Measurements from ENCODE around the gene ATP13A4. TPM values are rescaled to one million over a fixed set of nuclear protein-coding genes. Genes with fewer than 3 reads are reported as not detected.
"Not testable (repeated sequence)": the region's sequence is repeated elsewhere in the genome, so short reads cannot be mapped to it uniquely, and the experiment has no call there.

Gene ATP13A4
- total and polyA plus RNA-seq, 4 donors: 0.23 to 2.7 (median 0.50) TPM

DNA sequence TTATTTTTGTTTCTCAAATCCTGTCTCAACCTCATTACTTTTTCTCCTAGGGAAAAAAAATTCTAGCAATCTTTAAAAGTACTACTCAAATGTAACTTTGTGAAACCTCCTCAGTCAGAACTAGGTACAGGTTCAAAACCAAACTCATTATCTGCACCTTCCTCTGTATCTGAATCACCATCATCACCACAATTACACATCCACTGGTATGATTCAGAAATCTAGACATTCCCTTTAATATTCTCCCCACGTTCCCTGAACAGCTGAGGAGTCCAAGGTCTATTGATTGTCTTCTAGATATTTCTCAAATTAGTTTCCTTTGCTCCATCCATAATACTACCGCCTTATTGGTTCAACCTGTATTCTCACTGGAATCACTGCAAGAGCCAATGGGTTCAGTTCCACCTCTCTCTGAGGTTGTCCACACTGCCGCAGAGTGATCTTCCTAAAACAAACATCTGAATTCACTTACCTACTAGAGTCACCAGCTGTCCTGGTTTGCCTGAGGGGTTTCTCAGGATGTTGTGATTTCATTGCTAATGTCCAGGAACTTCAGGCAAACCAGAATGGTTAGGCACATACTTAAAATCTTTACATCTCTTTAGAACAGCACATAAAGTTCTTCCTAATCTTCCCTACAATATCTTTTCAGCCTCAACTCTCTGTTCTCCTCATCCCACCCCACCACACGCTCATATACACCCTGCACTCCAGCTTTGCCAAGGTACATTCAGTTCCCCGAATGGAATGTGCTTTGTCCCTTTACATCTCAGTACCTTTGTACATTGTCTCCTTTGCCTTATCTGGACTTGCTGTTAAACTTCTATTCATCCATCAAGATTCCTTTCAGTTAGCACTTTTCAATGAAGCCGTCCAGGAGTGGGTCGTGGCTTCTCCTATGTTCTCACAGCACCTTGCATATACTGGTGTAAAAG is 24.2 kb downstream of the ATP13A4 start (continued):
- TF ChIP-seq, protein P1, sequence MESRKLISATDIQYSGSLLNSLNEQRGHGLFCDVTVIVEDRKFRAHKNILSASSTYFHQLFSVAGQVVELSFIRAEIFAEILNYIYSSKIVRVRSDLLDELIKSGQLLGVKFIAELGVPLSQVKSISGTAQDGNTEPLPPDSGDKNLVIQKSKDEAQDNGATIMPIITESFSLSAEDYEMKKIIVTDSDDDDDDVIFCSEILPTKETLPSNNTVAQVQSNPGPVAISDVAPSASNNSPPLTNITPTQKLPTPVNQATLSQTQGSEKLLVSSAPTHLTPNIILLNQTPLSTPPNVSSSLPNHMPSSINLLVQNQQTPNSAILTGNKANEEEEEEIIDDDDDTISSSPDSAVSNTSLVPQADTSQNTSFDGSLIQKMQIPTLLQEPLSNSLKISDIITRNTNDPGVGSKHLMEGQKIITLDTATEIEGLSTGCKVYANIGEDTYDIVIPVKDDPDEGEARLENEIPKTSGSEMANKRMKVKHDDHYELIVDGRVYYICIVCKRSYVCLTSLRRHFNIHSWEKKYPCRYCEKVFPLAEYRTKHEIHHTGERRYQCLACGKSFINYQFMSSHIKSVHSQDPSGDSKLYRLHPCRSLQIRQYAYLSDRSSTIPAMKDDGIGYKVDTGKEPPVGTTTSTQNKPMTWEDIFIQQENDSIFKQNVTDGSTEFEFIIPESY (IDR thresholded peaks at IDR 0.05): no peak
- TF ChIP-seq NR2F2 (IDR thresholded peaks at IDR 0.05): no peak
- TF ChIP-seq SP1 (IDR thresholded peaks at IDR 0.05): no peak
- no peak for TF ChIP-seq YY1 (IDR thresholded peaks at IDR 0.05)
- no peak for TF ChIP-seq HNF4A (conservative IDR thresholded peaks at IDR 0.05)
- TF ChIP-seq RXRA (IDR thresholded peaks at IDR 0.05): no peak
- no peak for TF ChIP-seq GABPA (IDR thresholded peaks at IDR 0.05 in 1 of 2, conservative IDR thresholded peaks at IDR 0.05 in 1 of 2)

DNA sequence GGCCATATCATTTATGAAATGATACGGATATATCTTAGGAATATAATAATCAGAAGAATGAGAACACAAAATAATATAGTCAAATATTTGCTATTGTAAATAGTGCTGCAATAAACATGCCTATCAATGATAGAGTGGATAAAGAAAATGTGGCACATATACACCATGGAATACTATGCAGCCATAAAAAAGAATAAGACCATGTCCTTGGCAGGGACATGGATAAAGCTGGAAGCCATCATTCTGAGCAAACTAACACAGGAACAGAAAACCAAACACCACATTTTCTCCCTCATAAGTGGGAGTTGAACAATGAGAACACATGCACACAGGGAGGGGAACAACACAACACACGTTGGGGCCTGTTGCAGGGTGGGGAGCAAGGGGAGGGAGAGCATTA is 28.6 kb downstream of the ATP13A4 start:
- H3K27me3 ChIP-seq (ENCODE audit: control insufficient read depth in 4 of 4, insufficient read depth in 4 of 4, low read length in 3 of 4); H3K36me3 ChIP-seq (ENCODE audit: control insufficient read depth in 4 of 4, insufficient read depth in 3 of 4, low read depth in 1 of 4, low read length in 3 of 4); H3K9ac ChIP-seq (ENCODE audit: low read depth in 1 of 2, low read length in 2 of 2); H3K4me3 ChIP-seq (ENCODE audit: low read depth in 1 of 3, low read length in 3 of 3); DNase-seq (ENCODE audit: low spot score); H3K4me1 ChIP-seq (ENCODE audit: control insufficient read depth in 4 of 4, insufficient read depth in 4 of 4, low read length in 3 of 4); H3K9me3 ChIP-seq (ENCODE audit: control insufficient read depth in 4 of 4, low read length in 3 of 4); H3K27ac ChIP-seq (ENCODE audit: low read depth in 1 of 2, low read length in 2 of 2): not testable (repeated sequence)
- 88% methylated on average over 2 of the region's 2 CpGs for WGBS

DNA sequence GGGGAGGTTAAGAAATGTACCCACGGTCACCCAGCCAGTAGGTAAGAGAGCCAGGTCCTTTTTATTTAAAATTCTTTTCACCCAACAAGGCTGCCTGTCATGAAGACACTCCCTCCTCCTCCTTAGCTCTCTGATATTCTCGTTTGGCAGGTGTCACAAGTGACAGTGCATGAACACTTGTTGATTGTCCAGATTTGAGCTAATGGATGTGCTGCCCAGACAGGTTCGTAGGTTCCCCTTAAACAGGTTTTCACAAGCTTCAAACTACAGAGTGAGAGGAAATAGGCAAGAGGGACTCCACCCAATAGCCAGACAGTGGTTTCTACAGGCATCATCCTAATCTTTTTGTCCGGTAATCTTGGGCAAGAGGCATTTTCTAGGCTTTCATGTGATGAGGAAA is 32.2 kb downstream of the ATP13A4 start:
- H3K4me1 ChIP-seq (ENCODE audit: control insufficient read depth in 4 of 4, insufficient read depth in 4 of 4, low read length in 3 of 4): no peaks in the 10 kb centered on the region
- no peaks in the 10 kb centered on the region for H3K36me3 ChIP-seq (ENCODE audit: control insufficient read depth in 4 of 4, insufficient read depth in 3 of 4, low read depth in 1 of 4, low read length in 3 of 4)
- TF ChIP-seq YY1 (IDR thresholded peaks at IDR 0.05): no peak
- no peak for TF ChIP-seq FOXA2 (IDR thresholded peaks at IDR 0.05)
- TF ChIP-seq, protein P2, sequence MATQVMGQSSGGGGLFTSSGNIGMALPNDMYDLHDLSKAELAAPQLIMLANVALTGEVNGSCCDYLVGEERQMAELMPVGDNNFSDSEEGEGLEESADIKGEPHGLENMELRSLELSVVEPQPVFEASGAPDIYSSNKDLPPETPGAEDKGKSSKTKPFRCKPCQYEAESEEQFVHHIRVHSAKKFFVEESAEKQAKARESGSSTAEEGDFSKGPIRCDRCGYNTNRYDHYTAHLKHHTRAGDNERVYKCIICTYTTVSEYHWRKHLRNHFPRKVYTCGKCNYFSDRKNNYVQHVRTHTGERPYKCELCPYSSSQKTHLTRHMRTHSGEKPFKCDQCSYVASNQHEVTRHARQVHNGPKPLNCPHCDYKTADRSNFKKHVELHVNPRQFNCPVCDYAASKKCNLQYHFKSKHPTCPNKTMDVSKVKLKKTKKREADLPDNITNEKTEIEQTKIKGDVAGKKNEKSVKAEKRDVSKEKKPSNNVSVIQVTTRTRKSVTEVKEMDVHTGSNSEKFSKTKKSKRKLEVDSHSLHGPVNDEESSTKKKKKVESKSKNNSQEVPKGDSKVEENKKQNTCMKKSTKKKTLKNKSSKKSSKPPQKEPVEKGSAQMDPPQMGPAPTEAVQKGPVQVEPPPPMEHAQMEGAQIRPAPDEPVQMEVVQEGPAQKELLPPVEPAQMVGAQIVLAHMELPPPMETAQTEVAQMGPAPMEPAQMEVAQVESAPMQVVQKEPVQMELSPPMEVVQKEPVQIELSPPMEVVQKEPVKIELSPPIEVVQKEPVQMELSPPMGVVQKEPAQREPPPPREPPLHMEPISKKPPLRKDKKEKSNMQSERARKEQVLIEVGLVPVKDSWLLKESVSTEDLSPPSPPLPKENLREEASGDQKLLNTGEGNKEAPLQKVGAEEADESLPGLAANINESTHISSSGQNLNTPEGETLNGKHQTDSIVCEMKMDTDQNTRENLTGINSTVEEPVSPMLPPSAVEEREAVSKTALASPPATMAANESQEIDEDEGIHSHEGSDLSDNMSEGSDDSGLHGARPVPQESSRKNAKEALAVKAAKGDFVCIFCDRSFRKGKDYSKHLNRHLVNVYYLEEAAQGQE (IDR thresholded peaks at IDR 0.05): no peak
- TF ChIP-seq TAF1 (conservative IDR thresholded peaks at IDR 0.05): no peak
- TF ChIP-seq RXRA (IDR thresholded peaks at IDR 0.05): no peak
- TF ChIP-seq HNF4G (IDR thresholded peaks at IDR 0.05): no peak
- TF ChIP-seq RAD21 (IDR thresholded peaks at IDR 0.05): no peak
- TF ChIP-seq, protein P3, sequence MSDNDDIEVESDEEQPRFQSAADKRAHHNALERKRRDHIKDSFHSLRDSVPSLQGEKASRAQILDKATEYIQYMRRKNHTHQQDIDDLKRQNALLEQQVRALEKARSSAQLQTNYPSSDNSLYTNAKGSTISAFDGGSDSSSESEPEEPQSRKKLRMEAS (IDR thresholded peaks at IDR 0.05): no peak
- TF ChIP-seq, protein P4, sequence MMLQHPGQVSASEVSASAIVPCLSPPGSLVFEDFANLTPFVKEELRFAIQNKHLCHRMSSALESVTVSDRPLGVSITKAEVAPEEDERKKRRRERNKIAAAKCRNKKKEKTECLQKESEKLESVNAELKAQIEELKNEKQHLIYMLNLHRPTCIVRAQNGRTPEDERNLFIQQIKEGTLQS (IDR thresholded peaks at IDR 0.05): no peak
- TF ChIP-seq, protein P1 (IDR thresholded peaks at IDR 0.05): no peak
- TF ChIP-seq EGR1 (IDR thresholded peaks at IDR 0.05; ENCODE audit: low read depth in 2 of 2): no peak
- no peak for TF ChIP-seq JUND (IDR thresholded peaks at IDR 0.05)
- TF ChIP-seq FOXA1 (IDR thresholded peaks at IDR 0.05): no peak
- TF ChIP-seq, protein P5, sequence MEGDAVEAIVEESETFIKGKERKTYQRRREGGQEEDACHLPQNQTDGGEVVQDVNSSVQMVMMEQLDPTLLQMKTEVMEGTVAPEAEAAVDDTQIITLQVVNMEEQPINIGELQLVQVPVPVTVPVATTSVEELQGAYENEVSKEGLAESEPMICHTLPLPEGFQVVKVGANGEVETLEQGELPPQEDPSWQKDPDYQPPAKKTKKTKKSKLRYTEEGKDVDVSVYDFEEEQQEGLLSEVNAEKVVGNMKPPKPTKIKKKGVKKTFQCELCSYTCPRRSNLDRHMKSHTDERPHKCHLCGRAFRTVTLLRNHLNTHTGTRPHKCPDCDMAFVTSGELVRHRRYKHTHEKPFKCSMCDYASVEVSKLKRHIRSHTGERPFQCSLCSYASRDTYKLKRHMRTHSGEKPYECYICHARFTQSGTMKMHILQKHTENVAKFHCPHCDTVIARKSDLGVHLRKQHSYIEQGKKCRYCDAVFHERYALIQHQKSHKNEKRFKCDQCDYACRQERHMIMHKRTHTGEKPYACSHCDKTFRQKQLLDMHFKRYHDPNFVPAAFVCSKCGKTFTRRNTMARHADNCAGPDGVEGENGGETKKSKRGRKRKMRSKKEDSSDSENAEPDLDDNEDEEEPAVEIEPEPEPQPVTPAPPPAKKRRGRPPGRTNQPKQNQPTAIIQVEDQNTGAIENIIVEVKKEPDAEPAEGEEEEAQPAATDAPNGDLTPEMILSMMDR (IDR thresholded peaks at IDR 0.05; ENCODE audit: low read depth, low read length, missing input control): no peak
- no peak for TF ChIP-seq NR2F2 (IDR thresholded peaks at IDR 0.05)
- TF ChIP-seq SP1 (IDR thresholded peaks at IDR 0.05): no peak
- no peak for TF ChIP-seq GABPA (IDR thresholded peaks at IDR 0.05 in 1 of 2, conservative IDR thresholded peaks at IDR 0.05 in 1 of 2)
- no peak for TF ChIP-seq HNF4A (conservative IDR thresholded peaks at IDR 0.05)
- no peak overlapping the region for H3K27ac ChIP-seq (ENCODE audit: low read depth in 1 of 2, low read length in 2 of 2)
- H3K4me3 ChIP-seq (ENCODE audit: low read depth in 1 of 3, low read length in 3 of 3): no peak overlapping the region
- H3K9ac ChIP-seq (ENCODE audit: low read depth in 1 of 2, low read length in 2 of 2): no peak overlapping the region
- WGBS: 66% methylated on average over 4 of the region's 4 CpGs
- no peaks in the 10 kb centered on the region for H3K9me3 ChIP-seq (ENCODE audit: control insufficient read depth in 4 of 4, low read length in 3 of 4)
- no peak for DNase-seq (ENCODE audit: low spot score)
- peaks cover 0 to 9% (median under 1%) of the 10 kb centered on the region in 4 donors for H3K27me3 ChIP-seq (ENCODE audit: control insufficient read depth in 4 of 4, insufficient read depth in 4 of 4, low read length in 3 of 4)
